SK-N-MC (cell line): ENCODE results near the gene ACSL6.

Experiments
- EZH2 ChIP-seq: fragments of 200-600 bp; sonication (generic); IDR thresholded peaks from one replicate; pipeline ENCODE4 v1.6.1; 2017; ENCODE audit warnings: antibody characterized with exemption
- FOXP2 ChIP-seq: optimal IDR thresholded peaks from 2 replicates; pipeline ENCODE3; 2011; ENCODE audit warnings: mild to moderate bottlenecking, moderate library complexity; ENCODE audit not compliant: insufficient read depth; ENCODE audit errors: extremely low read length, control extremely low read depth
- POLR2AphosphoS5 ChIP-seq: IDR thresholded peaks from 2 replicates; pipeline ENCODE4 v1.6.1; 2012; ENCODE audit warnings: mild to moderate bottlenecking, low read depth, low read length, borderline replicate concordance

DNA sequence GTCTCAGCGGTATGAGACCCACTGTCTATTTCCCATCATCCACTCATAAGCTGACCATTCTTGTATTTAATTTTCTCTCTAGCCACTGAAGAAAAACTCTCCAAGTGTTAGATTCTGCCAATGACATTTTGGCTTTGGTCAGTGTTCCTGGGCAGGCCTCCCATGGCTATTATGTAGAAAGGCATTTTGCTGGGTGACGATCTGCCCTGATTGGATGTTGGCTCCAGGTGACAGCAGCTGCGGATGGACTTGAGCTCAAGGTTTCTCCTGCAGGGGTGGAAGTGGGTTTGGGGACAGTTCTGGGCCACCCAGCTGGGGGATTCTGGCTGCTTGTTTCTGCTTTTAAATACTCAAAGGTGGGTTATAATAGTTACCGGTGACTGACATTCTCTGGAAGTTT, 31.6 kb downstream of the ACSL6 start:
- TF ChIP-seq POLR2AphosphoS5 (no peak), EZH2 (no peak), FOXP2 (no peak)
